HEK293T (cell line): ENCODE measurements around the gene HSD17B12.

Experiments used
- CTCF ChIA-PET: fragments of 350-600 bp; formaldehyde crosslinking; extraction: SDS; loops from one replicate; lab custom pipeline; 2021; ENCODE audit warnings: antibody characterized with exemption, inconsistent platforms; lab: Yijun Ruan, JAX
- POLR2A ChIA-PET: fragments of 350-600 bp; formaldehyde crosslinking; extraction: SDS; loops from one replicate; lab custom pipeline; 2020; ENCODE audit warnings: antibody characterized with exemption, inconsistent platforms; lab: Yijun Ruan, JAX
- DNase-seq: peaks from one replicate; pipeline ENCODE4 v3.0.0; 2012; ENCODE audit warnings: mixed read lengths; ENCODE audit errors: extremely low spot score
- ARNT ChIP-seq: fragments of 450-650 bp; IDR thresholded peaks from 2 replicates; pipeline ENCODE4 v1.6.1; 2017; ENCODE audit warnings: mild to moderate bottlenecking
- BHLHE40 ChIP-seq: fragments of 450-650 bp; IDR thresholded peaks from 2 replicates; pipeline ENCODE4 v1.6.1; 2016; ENCODE audit warnings: mild to moderate bottlenecking, moderate library complexity, borderline replicate concordance
- CTBP1 ChIP-seq: fragments of 450-650 bp; IDR thresholded peaks from 2 replicates; pipeline ENCODE4 v1.6.1; 2016; ENCODE audit warnings: borderline replicate concordance
- ELF4 ChIP-seq: fragments of 450-650 bp; IDR thresholded peaks from 2 replicates; pipeline ENCODE4 v1.6.1; 2017; ENCODE audit warnings: antibody characterized with exemption
- FOXA1 ChIP-seq: fragments of 450-650 bp; IDR thresholded peaks from 2 replicates; pipeline ENCODE4 v1.6.1; 2016; ENCODE audit warnings: mild to moderate bottlenecking
- FOXK2 ChIP-seq: fragments of 450-650 bp; IDR thresholded peaks from 2 replicates; pipeline ENCODE4 v1.6.1; 2016; ENCODE audit warnings: mild to moderate bottlenecking
- FOXM1 ChIP-seq: fragments of 450-650 bp; IDR thresholded peaks from 2 replicates; pipeline ENCODE4 v1.6.1; 2017; ENCODE audit warnings: mild to moderate bottlenecking, borderline replicate concordance
- HDGF ChIP-seq: fragments of 450-650 bp; IDR thresholded peaks from 2 replicates; pipeline ENCODE4 v1.6.1; 2017; ENCODE audit warnings: antibody characterized with exemption, borderline replicate concordance
- L3MBTL2 ChIP-seq: fragments of 450-650 bp; conservative IDR thresholded peaks from 2 replicates; pipeline ENCODE4 v1.6.1; 2016; ENCODE audit warnings: mild to moderate bottlenecking
- LEF1 ChIP-seq: fragments of 450-650 bp; IDR thresholded peaks from 2 replicates; pipeline ENCODE4 v1.6.1; 2017; ENCODE audit warnings: mild to moderate bottlenecking, borderline replicate concordance
- NFRKB ChIP-seq: fragments of 450-650 bp; IDR thresholded peaks from 2 replicates; pipeline ENCODE4 v1.6.1; 2016; ENCODE audit warnings: mild to moderate bottlenecking, moderate library complexity
- PKNOX1 ChIP-seq: fragments of 450-650 bp; IDR thresholded peaks from 2 replicates; pipeline ENCODE4 v1.6.1; 2016
- SP1 ChIP-seq: fragments of 450-650 bp; IDR thresholded peaks from 2 replicates; pipeline ENCODE4 v1.6.1; 2017
- SUZ12 ChIP-seq: fragments of 450-650 bp; IDR thresholded peaks from 2 replicates; pipeline ENCODE4 v1.6.1; 2016; ENCODE audit warnings: mild to moderate bottlenecking
- TARDBP ChIP-seq: fragments of 450-650 bp; IDR thresholded peaks from 2 replicates; pipeline ENCODE4 v1.6.1; 2016
- ZNF384 ChIP-seq: fragments of 450-650 bp; IDR thresholded peaks from 2 replicates; pipeline ENCODE4 v1.6.1; 2016

HSD17B12 gene

GRCh38 chr11:43833657-43834073, 153.1 kb downstream of the HSD17B12 start:
- no peak for DNase-seq
- CTCF ChIA-PET: interaction anchor here (0.9 kb wide), 1 partner anchor 56 kb away, joined by 3 read pairs; no protein-coding TSS in a partner anchor
- no peak for TF ChIP-seq CTBP1
- TF ChIP-seq LEF1: no peak
- TF ChIP-seq FOXK2: no peak
- no peak for TF ChIP-seq L3MBTL2
- no peak for TF ChIP-seq BHLHE40
- no peak for TF ChIP-seq SP1
- TF ChIP-seq FOXA1: no peak
- no peak for TF ChIP-seq HDGF
- no peak for TF ChIP-seq FOXM1
- TF ChIP-seq ELF4: no peak
- TF ChIP-seq PKNOX1: no peak
- TF ChIP-seq NFRKB: no peak
- TF ChIP-seq TARDBP: no peak
- no peak for TF ChIP-seq ZNF384
- TF ChIP-seq SUZ12: no peak
- no peak for TF ChIP-seq ARNT
- POLR2A ChIA-PET: no interaction called here

GRCh38 chr11:43834286-43834685, 153.7 kb downstream of the HSD17B12 start:
- no peak for TF ChIP-seq FOXA1
- no peak for TF ChIP-seq SUZ12
- TF ChIP-seq ZNF384: no peak
- TF ChIP-seq BHLHE40: no peak
- DNase-seq: no peak
- ChIA-PET CTCF (no interaction called here), POLR2A (no interaction called here)

GRCh38 chr11:43835104-43835503, 154.6 kb downstream of the HSD17B12 start:
- TF ChIP-seq TARDBP (no peak), ZNF384 (no peak), FOXM1 (no peak), ELF4 (no peak), LEF1 (no peak), PKNOX1 (no peak), FOXK2 (no peak), BHLHE40 (no peak), HDGF (no peak)
- CTCF ChIA-PET: no interaction called here
- no peak for DNase-seq
- POLR2A ChIA-PET: no interaction called here

- ChIA-PET POLR2A (no interaction called here), CTCF (interaction anchor here (2.2 kb wide), 1 partner anchor 12 kb away, joined by 7 read pairs; no protein-coding TSS in a partner anchor)
- TF ChIP-seq TARDBP: no peak
- TF ChIP-seq SUZ12: no peak
- TF ChIP-seq ZNF384: no peak
- no peak for TF ChIP-seq NFRKB
- no peak for TF ChIP-seq L3MBTL2
- TF ChIP-seq PKNOX1: no peak
- TF ChIP-seq HDGF: no peak
- no peak for TF ChIP-seq FOXK2
- TF ChIP-seq FOXM1: no peak
- no peak for TF ChIP-seq LEF1
- no peak for TF ChIP-seq CTBP1
- TF ChIP-seq SP1: no peak
- no peak for TF ChIP-seq BHLHE40
- no peak for TF ChIP-seq ELF4
- TF ChIP-seq FOXA1: no peak
- TF ChIP-seq ARNT: no peak
- no peak for DNase-seq
These were observed 157.3 kb downstream of the HSD17B12 start for GRCh38 chr11:43837879-43838278.

- ChIA-PET CTCF (no interaction called here), POLR2A (no interaction called here)
- no peak for DNase-seq
- no peak for TF ChIP-seq BHLHE40
- no peak for TF ChIP-seq ZNF384
- no peak for TF ChIP-seq FOXK2
- TF ChIP-seq SP1: no peak
- TF ChIP-seq FOXM1: no peak
- TF ChIP-seq TARDBP: no peak
- TF ChIP-seq LEF1: no peak
- no peak for TF ChIP-seq CTBP1
These were observed 161.5 kb downstream of the HSD17B12 start for GRCh38 chr11:43842021-43842420.

GRCh38 chr11:43845816-43846215, 165.3 kb downstream of the HSD17B12 start:
- DNase-seq: no peak
- ChIA-PET CTCF (no interaction called here), POLR2A (no interaction called here)
- TF ChIP-seq FOXA1 (no peak), L3MBTL2 (no peak), SP1 (no peak), FOXM1 (no peak), SUZ12 (no peak), FOXK2 (no peak), ELF4 (no peak), LEF1 (no peak), NFRKB (no peak), BHLHE40 (no peak), PKNOX1 (no peak)
